Skin of body (tissue), 2 donors: ENCODE results near the gene IFNLR1. TPM values are rescaled to one million over a fixed set of nuclear protein-coding genes. Genes with fewer than 3 reads are reported as not detected.

ENCODE experiments used
- DNase-seq: peaks from one replicate; lab custom pipeline; 2025; lab: John Stamatoyannopoulos, UW
- total RNA-seq: library from RNA; depleted of rRNA; stranded (reverse); fragments of >200 nt; gene quantifications from one replicate; pipeline ENCODE4 v1.2.3, GENCODE V29; 2014

IFNLR1 gene
- total RNA-seq, 1 donor from 2014 or later: 3.4 TPM

DNA sequence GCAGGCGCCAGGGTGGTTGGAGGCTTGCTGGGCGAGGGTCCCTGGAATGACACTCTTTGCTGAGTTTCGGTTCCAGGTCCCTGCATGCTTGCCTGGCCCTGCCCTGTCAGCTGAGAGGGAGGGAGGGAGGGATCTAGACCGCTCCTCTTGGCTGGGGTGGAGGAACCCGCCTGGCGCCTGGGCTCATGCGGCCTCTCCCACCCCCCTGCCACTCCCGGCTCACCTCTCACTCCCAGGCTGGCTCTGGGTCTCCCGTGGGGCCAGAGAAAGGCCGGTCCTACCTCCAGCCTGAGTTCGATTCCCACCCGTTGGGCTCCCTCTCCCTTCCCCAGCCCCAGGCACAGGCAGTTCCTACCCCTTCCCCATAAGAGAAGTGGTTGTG, 19.0 kb upstream of the IFNLR1 start:
- DNase-seq: no peak

DNA sequence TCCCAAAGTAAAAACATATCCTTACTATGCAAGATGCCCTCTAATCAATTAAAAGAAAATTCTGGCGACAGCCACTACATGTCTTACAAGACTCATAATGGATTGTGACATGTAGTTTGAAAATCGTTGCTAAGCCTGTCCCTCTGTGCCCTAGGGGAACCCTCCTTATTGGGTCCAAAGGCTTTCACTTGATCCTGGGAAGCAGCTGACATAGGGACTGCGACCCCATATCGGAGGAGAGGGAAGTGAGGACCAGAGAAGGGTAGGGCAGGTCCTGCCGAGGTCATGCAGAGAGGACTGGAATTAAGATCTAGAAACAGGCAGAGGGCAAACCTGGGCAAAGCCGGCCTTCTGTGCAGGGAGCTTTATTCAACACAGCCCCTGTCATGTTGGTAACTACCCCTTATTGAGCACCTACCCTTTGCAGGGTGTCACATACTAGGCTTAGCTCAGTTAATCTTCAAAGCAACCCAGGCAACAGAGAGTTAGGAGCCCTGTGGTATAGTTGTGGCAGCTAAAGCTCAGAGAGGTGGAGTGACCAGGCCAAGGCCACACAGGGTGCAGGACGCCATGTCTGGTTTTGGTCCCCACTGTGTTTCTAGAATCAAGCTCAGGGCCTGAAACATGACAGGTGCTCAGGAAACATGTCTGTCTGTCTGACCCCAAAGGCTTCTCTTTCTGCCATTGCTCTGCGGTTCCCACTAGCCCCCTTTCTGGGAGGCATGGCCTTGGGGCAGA, 18.4 kb upstream of the IFNLR1 start:
- DNase-seq: no peak

DNA sequence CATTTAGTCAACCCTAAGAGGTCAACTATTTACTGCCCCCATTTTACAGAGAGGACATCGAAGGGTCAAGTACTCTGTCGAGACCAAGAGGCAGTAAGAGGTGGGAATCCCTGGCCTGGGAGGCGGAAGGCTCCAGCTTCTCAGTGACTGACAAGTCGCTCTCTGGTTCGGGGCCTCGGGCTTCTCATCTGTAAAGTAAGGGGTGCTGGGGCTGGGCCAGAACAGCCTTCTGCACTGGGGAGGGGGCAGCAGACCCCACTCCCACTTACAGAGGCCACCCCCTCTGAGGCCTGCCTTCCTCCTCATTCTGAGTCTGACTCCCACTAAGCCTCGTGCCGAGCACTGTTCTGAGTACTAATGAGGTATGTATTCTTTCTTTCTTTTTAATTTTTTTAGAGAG, 17.0 kb upstream of the IFNLR1 start:
- no peak for DNase-seq

DNA sequence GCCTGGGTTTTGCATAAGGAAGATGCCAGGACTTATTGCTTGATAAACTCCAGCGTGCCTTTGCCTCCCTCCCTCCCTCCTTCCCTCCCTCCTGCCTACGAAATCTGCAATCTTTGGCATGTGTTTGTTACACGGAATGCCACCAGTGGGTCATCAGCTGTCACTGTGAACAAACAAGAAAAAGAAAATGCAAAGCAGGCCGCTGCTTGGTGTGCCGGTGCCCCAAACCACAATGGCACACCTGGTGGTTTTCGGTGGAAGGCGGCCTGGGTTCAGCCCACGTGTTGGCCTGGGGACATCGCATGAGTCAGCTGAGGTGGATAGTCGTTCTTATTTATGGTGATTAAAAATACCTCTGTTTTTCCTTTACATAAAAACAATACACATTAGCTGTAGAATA, 16.3 kb upstream of the IFNLR1 start:
- DNase-seq: no peak

DNA sequence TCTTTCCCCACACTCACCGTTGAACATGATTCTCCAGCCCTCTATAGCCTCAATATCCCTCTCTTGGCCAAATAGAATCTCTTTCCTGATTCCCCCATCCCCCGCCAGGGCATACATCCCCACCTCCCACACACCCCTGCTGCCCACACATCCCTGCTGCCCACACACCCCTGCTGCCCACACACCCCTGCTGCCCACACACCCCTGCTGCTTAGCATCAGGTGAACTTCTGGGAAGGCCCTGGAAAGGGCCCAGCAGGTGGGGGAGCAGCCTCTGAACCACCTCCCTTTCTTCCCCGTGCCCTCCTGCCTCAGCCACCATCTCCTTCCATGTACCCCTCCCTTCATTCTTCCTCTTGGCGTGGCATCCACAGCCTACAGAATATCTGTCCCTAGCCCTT, 15.9 kb upstream of the IFNLR1 start:
- DNase-seq: no peak

DNA sequence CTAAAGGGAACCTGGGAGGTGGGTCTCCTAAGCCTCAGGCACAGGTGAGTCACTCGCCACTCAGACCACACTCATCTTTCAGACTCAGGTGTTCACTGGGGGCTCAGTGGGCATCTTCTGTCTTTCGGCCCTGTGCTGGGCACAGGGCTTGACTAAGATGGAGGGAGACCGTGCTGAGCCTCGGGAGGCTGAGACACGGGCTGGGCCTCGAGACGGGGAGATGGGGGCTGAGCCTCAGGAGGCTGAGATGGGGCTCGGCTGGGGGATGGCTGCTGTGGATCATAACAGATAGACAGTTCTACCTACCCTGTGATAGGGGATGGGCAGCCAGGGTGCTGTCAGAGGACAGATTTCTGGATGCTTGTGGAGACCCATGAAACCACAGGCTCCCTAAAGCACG, 15.5 kb upstream of the IFNLR1 start:
- no peak for DNase-seq

DNA sequence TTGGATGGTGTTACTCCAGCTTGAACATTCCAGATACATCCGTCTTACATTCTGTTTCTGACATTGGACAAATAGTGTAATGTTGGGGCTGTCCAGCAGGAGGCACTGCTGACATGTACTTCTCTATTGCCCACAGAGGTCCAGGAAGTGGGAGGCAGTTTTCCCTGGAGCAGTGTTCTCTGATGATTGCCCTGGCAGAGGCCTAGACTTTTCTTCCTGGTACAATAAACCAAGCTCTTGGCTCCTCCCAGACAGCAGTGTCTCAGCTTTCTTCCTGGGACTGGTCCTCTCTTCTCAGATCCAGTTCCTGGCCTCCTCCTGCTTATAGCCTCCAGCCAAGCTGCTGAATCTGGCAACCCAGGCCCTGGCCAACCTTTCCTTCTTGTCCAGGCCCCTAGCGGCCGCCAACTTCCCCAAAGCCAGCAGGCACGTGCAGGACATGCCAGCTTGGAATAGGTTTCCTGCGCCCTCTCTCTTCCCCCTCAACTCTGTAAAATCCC, 14.9 kb upstream of the IFNLR1 start:
- DNase-seq: peak; percentile 43

DNA sequence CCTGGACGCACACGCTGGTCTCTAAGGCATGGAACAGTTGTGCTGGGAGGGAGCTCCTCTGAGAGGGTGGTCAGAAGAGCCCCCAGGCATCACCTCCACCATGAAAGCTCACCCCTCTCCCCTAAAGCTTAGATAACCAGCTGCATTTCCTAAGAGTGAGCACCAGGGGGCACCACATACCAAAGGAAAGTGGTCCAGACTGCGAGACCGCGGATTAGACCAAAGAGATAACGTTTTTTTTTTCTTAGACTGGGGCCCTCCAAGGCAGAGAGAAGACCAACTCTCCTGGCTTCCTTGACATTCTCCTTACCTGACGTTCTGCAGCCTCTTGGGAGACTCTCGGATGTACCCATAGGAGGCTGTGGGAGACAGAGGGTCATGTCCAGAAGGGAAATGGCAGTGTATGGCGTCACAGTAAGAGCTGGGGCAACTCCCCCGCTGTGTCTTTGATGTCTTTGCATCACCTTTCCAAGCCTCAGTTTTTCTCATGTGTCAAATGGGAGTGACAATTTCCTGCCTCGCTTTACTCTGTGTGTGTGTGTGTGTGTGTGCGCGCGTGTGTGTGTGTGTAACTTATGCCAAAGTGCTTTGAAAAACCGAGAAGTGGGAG, 12.3 kb upstream of the IFNLR1 start:
- DNase-seq: peak; percentile 50

DNA sequence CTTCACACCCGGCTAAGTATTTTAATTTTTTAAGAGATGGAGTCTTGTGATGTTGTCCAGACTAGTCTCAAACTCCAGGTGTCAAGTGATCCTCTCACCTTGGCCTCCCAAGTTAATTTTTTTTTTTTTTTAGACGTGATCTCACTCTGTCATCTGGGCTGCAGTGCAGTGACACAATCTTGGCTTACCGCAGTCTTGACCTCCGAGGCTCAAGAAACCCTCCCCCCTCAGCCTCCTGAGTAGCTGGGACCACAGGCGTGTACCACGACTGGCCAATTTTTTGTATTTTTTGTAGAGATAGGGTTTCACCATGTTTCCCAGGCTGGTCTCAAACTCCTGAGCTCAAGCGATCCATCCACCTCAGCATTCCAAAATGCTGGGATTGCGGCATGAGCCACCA, 11.7 kb upstream of the IFNLR1 start:
- DNase-seq: no peak

DNA sequence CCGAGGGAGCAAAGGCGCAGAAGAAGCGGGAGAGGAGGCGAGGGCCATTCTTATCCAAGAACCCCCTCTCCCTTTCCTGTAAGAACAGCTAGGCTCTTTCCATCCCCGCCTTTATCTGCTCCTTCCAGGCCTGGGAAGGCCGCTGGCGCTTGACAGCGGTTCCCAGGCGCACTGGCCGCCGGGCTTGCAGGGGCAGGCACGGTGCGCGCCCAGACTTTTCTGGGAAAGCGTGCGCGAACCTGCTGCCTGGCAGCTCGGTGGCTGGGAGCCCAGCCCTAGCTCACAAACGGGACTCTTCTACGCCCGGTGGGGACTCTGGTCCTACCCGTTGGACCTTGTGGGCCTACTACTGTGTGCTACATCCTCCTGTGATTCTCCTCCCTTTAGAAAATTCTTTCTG, 8.8 kb upstream of the IFNLR1 start:
- no peak for DNase-seq

DNA sequence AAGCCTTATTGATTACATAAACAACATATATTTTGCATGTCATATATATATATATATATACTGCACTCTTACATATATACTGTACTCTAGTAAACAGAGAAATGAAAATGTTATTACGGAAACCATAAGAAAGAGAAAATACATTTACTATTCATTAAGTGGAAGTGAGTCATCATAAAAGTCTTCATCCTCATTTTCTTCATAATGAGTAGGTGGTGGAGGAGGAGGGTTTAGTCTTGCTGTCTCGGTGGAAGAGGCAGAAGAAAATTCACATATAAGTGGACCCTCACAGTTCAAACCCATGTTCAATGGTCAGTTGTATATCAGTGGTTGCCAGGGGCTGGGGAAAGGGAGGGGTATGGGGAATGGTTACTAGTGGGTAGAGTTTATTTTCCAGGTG, 8.0 kb upstream of the IFNLR1 start:
- no peak for DNase-seq

DNA sequence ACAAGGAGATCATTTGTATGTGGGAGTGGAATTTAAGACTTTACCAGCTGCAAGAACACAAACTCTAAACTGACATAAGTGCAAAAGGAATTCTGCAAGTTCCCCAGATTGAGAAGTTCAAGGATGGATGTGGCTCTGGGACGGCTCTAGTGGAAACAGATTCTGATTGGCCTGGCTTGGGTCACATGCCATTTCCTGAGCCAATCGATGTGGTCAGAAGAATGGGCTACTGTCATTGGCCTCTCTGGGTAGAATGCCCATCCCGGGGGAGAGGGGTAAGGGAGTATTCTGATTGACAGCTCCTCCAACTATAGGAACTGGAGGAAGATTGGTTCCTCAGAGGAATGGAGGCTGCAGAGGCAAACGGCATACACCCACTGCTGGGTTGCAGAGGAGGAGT, 6.0 kb upstream of the IFNLR1 start:
- peak; percentile 27 for DNase-seq

DNA sequence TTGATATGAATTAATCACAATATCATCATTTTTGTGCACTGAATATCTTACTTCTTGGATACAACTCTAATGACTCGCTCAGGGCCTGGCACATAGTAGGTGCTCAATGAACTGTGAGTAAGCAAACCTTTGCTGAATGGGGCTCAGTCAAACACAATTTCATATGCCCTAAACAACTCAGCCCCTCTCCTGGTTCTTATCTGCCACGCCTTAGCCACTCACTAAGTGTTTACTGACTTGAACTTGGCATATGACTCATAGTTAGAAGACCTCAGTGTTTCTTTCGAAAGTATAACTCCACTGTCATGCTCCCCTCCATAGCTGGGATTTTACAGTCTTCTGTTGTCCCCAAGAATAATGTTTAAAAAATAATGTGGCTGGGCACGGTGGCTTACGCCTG, 4.8 kb upstream of the IFNLR1 start:
- DNase-seq: no peak

DNA sequence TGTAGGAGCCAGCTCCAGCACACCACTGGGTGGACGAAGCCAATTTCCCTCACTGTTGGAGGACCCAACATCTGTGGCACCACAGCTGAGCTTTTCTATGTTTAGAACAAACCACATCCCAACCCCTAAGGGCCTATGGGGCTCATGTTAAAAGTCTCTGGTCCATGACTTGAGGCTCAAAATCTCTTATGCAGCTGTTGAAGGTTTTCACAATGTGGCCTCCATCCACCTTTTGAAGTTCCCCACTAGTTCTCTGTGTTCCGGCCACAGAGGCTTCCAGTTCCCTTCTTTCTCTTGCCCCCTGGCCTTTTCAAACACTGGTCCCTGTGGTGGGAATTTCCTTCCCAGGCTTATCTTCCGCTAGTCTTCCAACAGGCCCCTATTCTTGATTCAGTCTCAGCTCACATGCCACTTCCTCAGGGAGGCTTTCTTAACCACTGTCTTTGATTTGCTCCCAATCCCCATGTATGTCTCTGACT, 3.9 kb upstream of the IFNLR1 start:
- DNase-seq: no peak

DNA sequence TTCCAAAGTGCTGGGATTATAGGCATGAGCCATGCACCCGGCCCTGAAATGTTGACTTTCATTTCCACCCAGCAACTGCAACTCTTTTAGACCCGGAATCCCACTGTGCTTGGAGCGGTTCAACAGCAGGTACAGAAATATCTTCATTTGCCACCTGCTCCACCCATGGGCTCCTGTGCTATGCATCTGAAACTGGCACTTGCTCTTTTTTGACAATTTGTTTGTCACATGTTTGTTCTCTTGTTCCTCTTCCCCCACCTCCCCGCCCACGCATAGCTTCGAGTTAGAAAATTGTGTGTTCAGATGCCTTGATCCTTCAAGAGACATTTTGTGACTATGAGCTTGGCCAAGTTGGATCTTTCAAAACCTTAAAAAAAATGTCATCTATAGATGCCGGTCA, 2.4 kb upstream of the IFNLR1 start:
- no peak for DNase-seq

DNA sequence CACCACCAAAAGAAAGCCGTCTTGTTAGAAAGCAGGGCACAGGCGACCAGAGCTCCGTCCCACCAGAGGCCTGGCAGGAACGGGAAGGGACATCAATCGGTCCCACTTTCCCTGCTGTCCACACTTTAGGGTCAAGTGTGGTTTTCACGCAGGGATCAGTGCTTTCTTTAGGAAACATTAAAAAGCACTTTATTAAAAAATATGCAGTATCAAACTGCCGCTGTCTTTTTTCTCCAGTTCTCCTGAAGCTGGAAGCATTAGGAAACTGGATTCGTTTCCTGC, 437 bp downstream of the IFNLR1 start:
- no peak for DNase-seq

DNA sequence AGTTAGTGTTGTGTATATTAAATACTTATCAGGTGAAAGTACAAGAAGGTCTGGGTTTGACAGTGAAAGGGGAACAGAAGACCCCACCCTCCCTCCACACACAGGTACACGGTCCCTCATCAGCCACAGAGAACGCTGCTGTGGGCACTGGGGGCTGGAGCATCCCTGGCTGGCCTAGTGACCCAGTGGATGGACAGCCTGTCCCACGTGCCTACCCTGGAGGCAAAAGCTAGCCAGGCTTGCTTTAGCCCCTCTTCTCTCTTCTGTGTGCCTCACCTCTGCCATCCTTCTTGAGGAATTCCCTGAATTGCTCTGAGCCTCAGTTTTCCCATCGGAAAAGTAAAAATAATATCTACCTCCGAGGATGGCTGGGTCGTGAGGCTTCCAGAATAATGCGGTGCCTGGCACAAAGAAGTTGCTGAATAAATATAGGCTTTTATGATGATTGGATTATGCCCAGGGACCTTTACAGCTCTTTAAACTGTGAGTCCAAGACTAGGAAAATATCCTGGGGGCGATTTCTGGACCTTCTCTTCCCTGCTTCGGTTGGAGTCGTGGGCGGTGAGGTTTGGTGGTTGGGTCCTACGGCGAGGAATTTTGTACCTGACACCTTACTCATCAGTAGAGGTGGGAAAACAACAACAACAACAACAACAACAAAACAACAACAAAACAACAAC, 918 bp downstream of the IFNLR1 start:
- no peak for DNase-seq

DNA sequence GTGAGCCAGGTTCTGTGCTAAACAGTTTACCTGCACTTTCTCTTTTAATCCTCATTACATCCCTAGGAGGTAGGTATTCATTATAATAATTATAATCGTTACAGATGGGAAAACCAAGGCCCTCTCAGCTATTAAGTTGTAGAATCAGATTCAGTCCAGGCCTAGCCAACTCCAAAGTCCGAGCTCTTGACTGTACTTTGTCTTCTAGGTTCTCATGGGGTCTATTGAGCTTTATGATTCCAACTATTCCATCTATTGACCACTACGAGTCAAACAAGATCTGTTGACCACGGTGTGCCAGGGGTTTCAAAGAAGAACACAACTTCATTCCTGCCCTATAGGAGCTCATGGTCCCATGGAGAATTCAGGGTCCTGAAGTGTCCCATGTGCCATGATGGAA, 2.0 kb downstream of the IFNLR1 start:
- no peak for DNase-seq

DNA sequence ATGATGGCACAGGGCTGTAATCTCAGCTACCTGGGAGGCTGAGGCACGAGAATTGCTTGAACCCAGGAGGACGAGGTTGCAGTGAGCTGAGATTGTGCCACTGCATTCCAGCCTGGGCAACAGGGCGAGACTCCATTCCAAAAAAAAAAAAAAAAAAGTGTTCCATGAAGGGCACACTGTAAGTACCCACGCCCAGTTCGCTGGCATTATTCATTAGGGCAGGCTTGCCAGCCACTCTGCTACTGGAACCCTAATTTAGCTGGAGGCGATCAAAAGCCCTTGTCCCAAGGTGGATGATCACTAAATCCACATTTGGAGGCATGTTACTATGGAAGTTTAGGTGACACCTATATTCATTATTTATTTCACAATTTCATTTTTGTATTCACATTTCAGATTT, 5.0 kb downstream of the IFNLR1 start:
- DNase-seq: no peak

DNA sequence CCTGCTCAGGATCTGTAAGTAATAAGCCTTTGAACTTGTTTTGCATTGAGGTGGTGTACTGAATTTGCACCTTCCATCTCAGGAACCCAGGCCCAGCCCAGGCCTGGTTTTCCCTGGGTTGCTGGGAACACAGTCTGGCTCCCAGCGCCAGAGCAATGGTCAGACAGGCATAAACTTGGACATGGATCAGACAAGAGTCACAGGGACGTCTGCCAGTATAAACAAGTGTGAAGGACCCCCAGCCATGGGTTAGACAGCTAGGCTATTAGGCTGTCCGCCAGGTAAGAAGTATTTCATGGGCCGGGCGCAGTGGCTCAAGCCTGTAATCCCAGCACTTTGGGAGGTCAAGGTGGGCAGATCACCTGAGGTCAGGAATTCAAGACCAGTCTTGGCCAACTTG, 5.5 kb downstream of the IFNLR1 start:
- no peak for DNase-seq

DNA sequence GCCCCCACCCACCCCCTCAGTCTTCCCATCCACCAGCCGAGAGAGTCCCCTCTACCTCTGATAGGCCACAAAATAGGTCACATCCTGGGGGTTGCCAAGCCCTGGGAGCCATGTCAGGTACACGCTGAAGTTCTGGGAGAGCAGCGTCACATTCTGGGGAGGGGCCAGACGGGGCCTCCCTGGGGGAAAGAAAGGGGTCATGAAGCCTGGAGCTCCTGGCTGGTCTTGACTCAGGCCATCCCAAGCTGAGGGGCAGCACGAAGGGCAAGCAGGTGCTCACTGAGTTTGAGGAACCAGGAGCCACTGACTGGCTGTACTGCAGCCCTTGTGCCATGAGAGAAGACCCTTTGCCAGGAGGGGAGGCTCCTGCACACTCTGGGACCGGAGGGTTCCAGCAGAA, 6.4 kb downstream of the IFNLR1 start:
- DNase-seq: no peak

DNA sequence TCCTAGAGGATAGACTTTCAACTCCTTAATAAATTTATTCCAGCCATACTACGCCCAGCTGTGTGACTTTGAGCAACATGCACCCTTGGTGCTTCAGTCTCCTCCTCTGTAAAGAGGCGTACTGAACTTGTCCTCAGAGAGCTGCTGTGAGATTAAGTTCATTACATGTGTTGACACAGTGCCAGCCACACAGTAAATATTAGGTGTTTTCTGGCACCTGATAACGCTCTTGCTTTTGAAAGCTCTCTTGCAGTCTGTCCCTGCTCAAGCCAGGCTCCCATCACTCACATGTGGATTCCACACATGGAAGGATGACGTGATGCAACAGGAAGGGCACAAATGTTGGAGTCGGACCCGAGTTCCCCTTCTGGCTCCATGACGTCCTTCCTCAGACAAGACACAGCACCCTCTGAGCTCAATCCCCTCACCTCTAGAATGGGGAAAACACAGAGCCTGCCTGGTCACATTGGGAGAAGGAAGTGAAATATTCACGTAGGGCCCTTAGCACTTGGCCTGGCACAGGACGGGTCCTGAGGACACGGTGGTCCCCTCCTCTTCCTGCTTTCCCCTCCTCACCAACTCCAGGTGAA, 7.7 kb downstream of the IFNLR1 start:
- DNase-seq: no peak

DNA sequence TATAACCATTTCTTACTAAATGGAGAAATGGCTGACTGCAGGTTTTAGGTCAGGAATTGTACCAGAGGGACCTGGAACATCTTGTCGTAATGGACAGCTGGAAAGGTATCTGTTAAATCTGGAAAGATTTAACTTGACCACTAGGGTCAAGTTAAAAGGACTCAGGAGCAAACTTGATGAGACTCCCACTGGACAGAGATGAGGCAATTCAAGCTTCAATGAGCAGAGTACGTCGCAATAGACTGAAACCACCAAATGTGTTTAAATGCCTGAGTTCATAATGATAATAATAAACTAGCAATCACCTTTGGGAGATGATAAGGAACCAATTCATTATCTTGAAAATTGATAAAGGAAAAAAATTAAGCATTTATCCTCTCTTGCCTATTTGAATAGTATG, 8.7 kb downstream of the IFNLR1 start:
- DNase-seq: no peak
